HUES6 (cell line): Measurements from ENCODE around the gene ROBO1.
"Not testable (repeated sequence)": the region's sequence is repeated elsewhere in the genome, so short reads cannot be mapped to it uniquely, and the experiment has no call there.

Source experiments
- H3K27ac ChIP-seq: 2 replicates; pipeline ENCODE4 v1.7.0; 2013; ENCODE audit warnings: low read depth, mild to moderate bottlenecking, low read length, inconsistent platforms
- H3K27me3 ChIP-seq: 2 replicates; pipeline ENCODE4 v1.6.1; 2013; ENCODE audit warnings: low read length; ENCODE audit not compliant: control insufficient read depth, insufficient read depth
- H3K36me3 ChIP-seq: 2 replicates; pipeline ENCODE4 v1.6.1; 2013; ENCODE audit warnings: low read length; ENCODE audit not compliant: control insufficient read depth, insufficient read depth
- H3K4me1 ChIP-seq: 2 replicates; pipeline ENCODE4 v1.6.1; 2013; ENCODE audit warnings: low read length; ENCODE audit not compliant: control insufficient read depth, insufficient read depth
- H3K4me3 ChIP-seq: 2 replicates; pipeline ENCODE4 v1.5.1; 2013; ENCODE audit warnings: low read depth, low read length
- H3K9ac ChIP-seq: one replicate; pipeline ENCODE4 v1.6.1; 2013; ENCODE audit warnings: mild to moderate bottlenecking, low read length
- H3K9me3 ChIP-seq: 2 replicates; pipeline ENCODE4 v1.6.1; 2013; ENCODE audit warnings: low read depth, low read length; ENCODE audit not compliant: control insufficient read depth, insufficient read depth

The ROBO1 gene

GRCh38 chr3:79204351-79204750 is 563.4 kb downstream of the ROBO1 start:
- no peak overlapping the region for H3K4me3 ChIP-seq
- H3K36me3 ChIP-seq: no peaks in the 10 kb centered on the region
- H3K9me3 ChIP-seq: no peaks in the 10 kb centered on the region
- H3K9ac ChIP-seq: no peak overlapping the region
- peaks cover 24% of the 10 kb centered on the region for H3K4me1 ChIP-seq
- H3K27ac ChIP-seq: no peak overlapping the region
- H3K27me3 ChIP-seq: no peaks in the 10 kb centered on the region

GRCh38 chr3:79203144-79203519 is 564.7 kb downstream of the ROBO1 start:
- Histone ChIP-seq H3K27me3 (no peaks in the 10 kb centered on the region), H3K4me1 (peaks cover 24% of the 10 kb centered on the region), H3K4me3 (peak overlapping the region; percentile 17; the same call in 1 of the 2 replicates), H3K36me3 (no peaks in the 10 kb centered on the region), H3K9ac (no peak overlapping the region), H3K9me3 (no peaks in the 10 kb centered on the region), H3K27ac (no peak overlapping the region)

GRCh38 chr3:79202471-79203143 is 565.2 kb downstream of the ROBO1 start:
- H3K9ac ChIP-seq: no peak overlapping the region
- no peaks in the 10 kb centered on the region for H3K27me3 ChIP-seq
- no peak overlapping the region for H3K27ac ChIP-seq
- peak overlapping the region; percentile 17; the same call in 1 of the 2 replicates for H3K4me3 ChIP-seq
- H3K36me3 ChIP-seq: no peaks in the 10 kb centered on the region
- H3K4me1 ChIP-seq: peaks cover 24% of the 10 kb centered on the region
- no peaks in the 10 kb centered on the region for H3K9me3 ChIP-seq

GRCh38 chr3:79200456-79200855 is 567.3 kb downstream of the ROBO1 start:
- no peaks in the 10 kb centered on the region for H3K27me3 ChIP-seq
- no peaks in the 10 kb centered on the region for H3K36me3 ChIP-seq
- H3K9me3 ChIP-seq: peaks cover 2% of the 10 kb centered on the region; the same call in 1 of the 2 replicates
- H3K4me3 ChIP-seq: no peak overlapping the region
- peaks cover 24% of the 10 kb centered on the region for H3K4me1 ChIP-seq
- H3K27ac ChIP-seq: no peak overlapping the region
- H3K9ac ChIP-seq: no peak overlapping the region

- Histone ChIP-seq H3K9ac (no peak overlapping the region), H3K27me3 (no peaks in the 10 kb centered on the region), H3K36me3 (no peaks in the 10 kb centered on the region)
Measured at GRCh38 chr3:79199966-79200365, 567.8 kb downstream of the ROBO1 start.

GRCh38 chr3:79187426-79187825 is 580.4 kb downstream of the ROBO1 start:
- Histone ChIP-seq H3K4me1 (no peaks in the 10 kb centered on the region), H3K9ac (no peak overlapping the region), H3K27ac (no peak overlapping the region), H3K4me3 (no peak overlapping the region), H3K36me3 (no peaks in the 10 kb centered on the region), H3K9me3 (no peaks in the 10 kb centered on the region), H3K27me3 (no peaks in the 10 kb centered on the region)

More at GRCh38 chr3:79199966-79200365, 567.8 kb downstream of the ROBO1 start:
- H3K27ac ChIP-seq: no peak overlapping the region; the same call in 1 of the 2 replicates
- H3K4me3 ChIP-seq: no peak overlapping the region
- H3K9me3 ChIP-seq: peaks cover 2% of the 10 kb centered on the region; the same call in 1 of the 2 replicates
- peaks cover 24% of the 10 kb centered on the region for H3K4me1 ChIP-seq

- Histone ChIP-seq H3K27me3 (no peaks in the 10 kb centered on the region), H3K9ac (no peak overlapping the region), H3K36me3 (no peaks in the 10 kb centered on the region), H3K4me1 (peaks cover 2% of the 10 kb centered on the region; the same call in 1 of the 2 replicates), H3K27ac (no peak overlapping the region), H3K4me3 (no peak overlapping the region), H3K9me3 (no peaks in the 10 kb centered on the region)
Measured at GRCh38 chr3:79184251-79184650, 583.5 kb downstream of the ROBO1 start.

GRCh38 chr3:79183496-79183895 is 584.3 kb downstream of the ROBO1 start:
- Histone ChIP-seq H3K9me3 (no peaks in the 10 kb centered on the region), H3K27me3 (no peaks in the 10 kb centered on the region), H3K9ac (no peak overlapping the region), H3K27ac (no peak overlapping the region), H3K36me3 (no peaks in the 10 kb centered on the region), H3K4me3 (no peak overlapping the region), H3K4me1 (peaks cover 9% of the 10 kb centered on the region)

GRCh38 chr3:79178471-79179180 is 589.2 kb downstream of the ROBO1 start:
- no peak overlapping the region for H3K4me3 ChIP-seq
- no peaks in the 10 kb centered on the region for H3K27me3 ChIP-seq
- H3K27ac ChIP-seq: no peak overlapping the region
- H3K4me1 ChIP-seq: peaks cover 13% of the 10 kb centered on the region
- H3K9ac ChIP-seq: no peak overlapping the region
- 0 out of 2 replicates have a peak, but pooled peaks cover 1% of the 10 kb centered on the region for H3K9me3 ChIP-seq
- no peaks in the 10 kb centered on the region for H3K36me3 ChIP-seq

- Histone ChIP-seq H3K9me3 (peaks cover 8% of the 10 kb centered on the region), H3K4me3 (no peak overlapping the region), H3K27ac (no peak overlapping the region), H3K36me3 (no peaks in the 10 kb centered on the region), H3K4me1 (peaks cover 13% of the 10 kb centered on the region), H3K27me3 (no peaks in the 10 kb centered on the region), H3K9ac (no peak overlapping the region)
Measured at GRCh38 chr3:79175870-79176269, 591.9 kb downstream of the ROBO1 start.

GRCh38 chr3:79173259-79173658 is 594.5 kb downstream of the ROBO1 start:
- H3K27me3 ChIP-seq, H3K9me3 ChIP-seq, H3K4me1 ChIP-seq, H3K4me3 ChIP-seq, H3K9ac ChIP-seq, H3K27ac ChIP-seq, H3K36me3 ChIP-seq: not testable (repeated sequence)
